Immature natural killer cell (primary cell): ENCODE data around the gene C1QTNF6. TPM values are rescaled to one million over a fixed set of nuclear protein-coding genes. Genes with fewer than 3 reads are reported as not detected.

Experiments
- DNase-seq, 3 donors: peaks; one replicate each; pipeline ENCODE4 v3.0.0; 2022; ENCODE audit warnings: mixed read lengths in 1 of 3
- H3K27ac Mint-ChIP-seq, 6 donors: one replicate each; pipeline ENCODE4 v1.8.0; 2020; ENCODE audit warnings: mixed read lengths in 6 of 6, mild to moderate bottlenecking in 5 of 6, inconsistent platforms in 4 of 6, moderate library complexity in 3 of 6
- H3K27me3 Mint-ChIP-seq, 3 donors: one replicate each; pipeline ENCODE4 v1.8.0; 2020 to 2021; ENCODE audit warnings: low read depth in 3 of 3, mild to moderate bottlenecking in 3 of 3, mixed read lengths in 3 of 3, moderate library complexity in 3 of 3, inconsistent platforms in 1 of 3
- H3K36me3 Mint-ChIP-seq, 3 donors: one replicate each; pipeline ENCODE4 v1.8.0; 2020; ENCODE audit warnings: mixed read lengths in 3 of 3, inconsistent platforms in 2 of 3, mild to moderate bottlenecking in 2 of 3
- H3K4me1 Mint-ChIP-seq, 2 donors: one replicate each; pipeline ENCODE4 v1.8.0; 2020; ENCODE audit warnings: inconsistent platforms in 2 of 2, mild to moderate bottlenecking in 2 of 2, mixed read lengths in 2 of 2, moderate library complexity in 1 of 2
- H3K4me3 Mint-ChIP-seq, 5 donors: one replicate each; pipeline ENCODE4 v1.8.0; 2020; ENCODE audit warnings: mild to moderate bottlenecking in 5 of 5, mixed read lengths in 5 of 5, inconsistent platforms in 3 of 5, moderate library complexity in 3 of 5
- H3K9me3 Mint-ChIP-seq, 6 donors: one replicate each; pipeline ENCODE4 v1.8.0; 2020; ENCODE audit warnings: mild to moderate bottlenecking in 6 of 6, mixed read lengths in 6 of 6, inconsistent platforms in 4 of 6, moderate library complexity in 3 of 6
- polyA plus RNA-seq, 3 donors: library from polyadenylated mRNA; unstranded; fragments of 300-500 nt; fragmentation: Illumina TruSeq; gene quantifications; one replicate each; pipeline ENCODE4 v1.2.3, GENCODE V29; 2021

The C1QTNF6 gene
- polyA plus RNA-seq, 3 donors from 2014 or later, result 1.5 to 1.8 TPM; not detected in 1

- Mint-ChIP-seq H3K27me3 (peaks cover 36 to 52% (median 40%) of the 10 kb centered on the region in 3 donors), H3K4me3 (peak overlapping the region; percentile 95 to 99 (median 99)), H3K4me1 (peaks cover 76 to 80% of the 10 kb centered on the region in 2 donors), H3K27ac (peak overlapping the region; percentile 95 to 99 (median 96)), H3K9me3 (peaks cover 0 to 4% (median 0%) of the 10 kb centered on the region in 6 donors), H3K36me3 (peaks cover 40 to 76% (median 59%) of the 10 kb centered on the region in 3 donors)
- no peak for DNase-seq
Observed at GRCh38 chr22:37146507-37147180, 41.4 kb downstream of the C1QTNF6 start.

- H3K27ac Mint-ChIP-seq, result peak overlapping the region; percentile 95 to 99 (median 96)
- peaks cover 0 to 4% (median 0%) of the 10 kb centered on the region in 6 donors for H3K9me3 Mint-ChIP-seq
- no peak for DNase-seq
- peaks cover 75 to 80% of the 10 kb centered on the region in 2 donors for H3K4me1 Mint-ChIP-seq
- peak overlapping the region; percentile 95 to 99 (median 99) for H3K4me3 Mint-ChIP-seq
- H3K27me3 Mint-ChIP-seq, result peaks cover 39 to 56% (median 39%) of the 10 kb centered on the region in 3 donors
- H3K36me3 Mint-ChIP-seq, result peaks cover 40 to 82% (median 59%) of the 10 kb centered on the region in 3 donors
Observed at GRCh38 chr22:37146051-37146385, 42.0 kb downstream of the C1QTNF6 start.

- H3K27me3 Mint-ChIP-seq, result peaks cover 39 to 55% (median 40%) of the 10 kb centered on the region in 3 donors
- peaks cover 43 to 86% (median 63%) of the 10 kb centered on the region in 3 donors for H3K36me3 Mint-ChIP-seq
Observed at GRCh38 chr22:37145180-37146050, 42.6 kb downstream of the C1QTNF6 start.

GRCh38 chr22:37144180-37144554, 43.9 kb downstream of the C1QTNF6 start:
- H3K36me3 Mint-ChIP-seq, result peaks cover 45 to 90% (median 64%) of the 10 kb centered on the region in 3 donors
- H3K4me1 Mint-ChIP-seq, result peaks cover 80 to 85% of the 10 kb centered on the region in 2 donors
- peaks cover 33 to 44% (median 37%) of the 10 kb centered on the region in 3 donors for H3K27me3 Mint-ChIP-seq
- H3K27ac Mint-ChIP-seq, result peak overlapping the region; percentile 95 to 99 (median 96)
- H3K9me3 Mint-ChIP-seq, result no peaks in the 10 kb centered on the region
- peak overlapping the region; percentile 95 to 99 (median 99) for H3K4me3 Mint-ChIP-seq
- DNase-seq, result no peak

More at GRCh38 chr22:37145180-37146050, 42.6 kb downstream of the C1QTNF6 start:
- Mint-ChIP-seq H3K4me3 (peak overlapping the region; percentile 95 to 99 (median 99)), H3K4me1 (peaks cover 75 to 80% of the 10 kb centered on the region in 2 donors), H3K9me3 (peaks cover 0 to 2% (median 0%) of the 10 kb centered on the region in 6 donors), H3K27ac (peak overlapping the region; percentile 95 to 99 (median 96))
- DNase-seq, result no peak

GRCh38 chr22:37141971-37142370, 46.1 kb downstream of the C1QTNF6 start:
- peak overlapping the region; percentile 95 to 99 (median 99) for H3K4me3 Mint-ChIP-seq
- DNase-seq, result no peak
- H3K4me1 Mint-ChIP-seq, result peaks cover 96 to 100% of the 10 kb centered on the region in 2 donors
- peak overlapping the region; percentile 95 to 99 (median 96) for H3K27ac Mint-ChIP-seq
- peaks cover 30 to 53% (median 36%) of the 10 kb centered on the region in 3 donors for H3K27me3 Mint-ChIP-seq
- no peaks in the 10 kb centered on the region for H3K9me3 Mint-ChIP-seq
- peaks cover 54 to 94% (median 66%) of the 10 kb centered on the region in 3 donors for H3K36me3 Mint-ChIP-seq

- Mint-ChIP-seq H3K4me1 (peaks cover 96 to 100% of the 10 kb centered on the region in 2 donors), H3K27me3 (peaks cover 30 to 58% (median 35%) of the 10 kb centered on the region in 3 donors), H3K36me3 (peaks cover 55 to 94% (median 65%) of the 10 kb centered on the region in 3 donors), H3K4me3 (peak overlapping the region; percentile 17 to 99 (median 99)), H3K27ac (peak overlapping the region; percentile 62 to 99 (median 96)), H3K9me3 (no peaks in the 10 kb centered on the region)
- DNase-seq, result no peak
Observed at GRCh38 chr22:37141476-37141875, 46.6 kb downstream of the C1QTNF6 start.

GRCh38 chr22:37140686-37141323, 47.2 kb downstream of the C1QTNF6 start:
- peaks cover 95 to 97% of the 10 kb centered on the region in 2 donors for H3K4me1 Mint-ChIP-seq

GRCh38 chr22:37139762-37140161, 48.3 kb downstream of the C1QTNF6 start:
- H3K27me3 Mint-ChIP-seq, result peaks cover 26 to 52% (median 26%) of the 10 kb centered on the region in 3 donors
- H3K9me3 Mint-ChIP-seq, result no peaks in the 10 kb centered on the region
- H3K36me3 Mint-ChIP-seq, result peaks cover 47 to 83% (median 54%) of the 10 kb centered on the region in 3 donors
- peak overlapping the region; percentile 92 to 97 (median 95) for H3K27ac Mint-ChIP-seq
- peak overlapping the region; percentile 48 to 63 (median 60) for H3K4me3 Mint-ChIP-seq
- H3K4me1 Mint-ChIP-seq, result peaks cover 95 to 97% of the 10 kb centered on the region in 2 donors
- no peak for DNase-seq

More at GRCh38 chr22:37140686-37141323, 47.2 kb downstream of the C1QTNF6 start:
- Mint-ChIP-seq H3K27ac (peak overlapping the region; percentile 86 to 98 (median 92)), H3K36me3 (peaks cover 49 to 88% (median 59%) of the 10 kb centered on the region in 3 donors), H3K27me3 (peaks cover 24 to 52% (median 29%) of the 10 kb centered on the region in 3 donors), H3K4me3 (peak overlapping the region; percentile 63 to 99 (median 74)), H3K9me3 (no peaks in the 10 kb centered on the region)
- no peak for DNase-seq

- Mint-ChIP-seq H3K27ac (peak overlapping the region; percentile 92 to 97 (median 95)), H3K9me3 (no peaks in the 10 kb centered on the region), H3K36me3 (peaks cover 40 to 82% (median 50%) of the 10 kb centered on the region in 3 donors), H3K4me1 (peaks cover 94 to 97% of the 10 kb centered on the region in 2 donors), H3K4me3 (peak overlapping the region; percentile 60 to 78 (median 63)), H3K27me3 (peaks cover 18 to 45% (median 23%) of the 10 kb centered on the region in 3 donors)
- DNase-seq, result no peak
Observed at GRCh38 chr22:37138849-37139561, 49.0 kb downstream of the C1QTNF6 start.

- Mint-ChIP-seq H3K27me3 (peaks cover 14 to 44% (median 23%) of the 10 kb centered on the region in 3 donors), H3K27ac (peak overlapping the region; percentile 92 to 97 (median 95)), H3K4me1 (peaks cover 93 to 97% of the 10 kb centered on the region in 2 donors), H3K9me3 (no peaks in the 10 kb centered on the region), H3K4me3 (peak overlapping the region; percentile 18 to 78 (median 62)), H3K36me3 (peaks cover 34 to 81% (median 47%) of the 10 kb centered on the region in 3 donors)
- DNase-seq, result no peak
Observed at GRCh38 chr22:37137903-37138665, 50.0 kb downstream of the C1QTNF6 start.

- Mint-ChIP-seq H3K4me3 (peak overlapping the region; percentile 18 to 76 (median 60)), H3K27ac (peak overlapping the region; percentile 92 to 97 (median 95))
Observed at GRCh38 chr22:37137131-37137530, 50.9 kb downstream of the C1QTNF6 start.

GRCh38 chr22:37135023-37135422, 53.0 kb downstream of the C1QTNF6 start:
- peaks cover 18 to 46% (median 30%) of the 10 kb centered on the region in 3 donors for H3K27me3 Mint-ChIP-seq

More at GRCh38 chr22:37137131-37137530, 50.9 kb downstream of the C1QTNF6 start:
- Mint-ChIP-seq H3K36me3 (peaks cover 40 to 80% (median 42%) of the 10 kb centered on the region in 3 donors), H3K27me3 (peaks cover 16 to 44% (median 26%) of the 10 kb centered on the region in 3 donors), H3K4me1 (peaks cover 93 to 97% of the 10 kb centered on the region in 2 donors), H3K9me3 (peaks cover 0 to 1% (median 0%) of the 10 kb centered on the region in 6 donors)
- no peak for DNase-seq

More at GRCh38 chr22:37135023-37135422, 53.0 kb downstream of the C1QTNF6 start:
- peak overlapping the region in 4 of 5 donors; percentile 16 to 49 (median 30) for H3K4me3 Mint-ChIP-seq
- peaks cover 95% of the 10 kb centered on the region in 2 donors for H3K4me1 Mint-ChIP-seq
- peak overlapping the region; percentile 90 to 96 (median 92) for H3K27ac Mint-ChIP-seq
- H3K36me3 Mint-ChIP-seq, result peaks cover 43 to 78% (median 44%) of the 10 kb centered on the region in 3 donors
- peak in 1 of 3 donors; percentile 15 for DNase-seq
- H3K9me3 Mint-ChIP-seq, result peaks cover 0 to 1% (median 0%) of the 10 kb centered on the region in 6 donors
